Chondrocyte (in vitro differentiated cells): ENCODE results near the gene SLC7A6OS. TPM values are rescaled to one million over a fixed set of nuclear protein-coding genes. Genes with fewer than 3 reads are reported as not detected.

Experiments used
- DNase-seq: peaks from one replicate; pipeline ENCODE4 v3.0.0; 2021; ENCODE audit warnings: mixed read lengths, low spot score
- H3K27ac Mint-ChIP-seq: one replicate; pipeline ENCODE4 v1.8.0; 2021; ENCODE audit warnings: mild to moderate bottlenecking, moderate library complexity, mixed read lengths; ENCODE audit not compliant: unreplicated experiment
- H3K27me3 Mint-ChIP-seq: 2 replicates; pipeline ENCODE4 v1.8.0; 2021; ENCODE audit warnings: low read depth, mixed read lengths
- H3K36me3 Mint-ChIP-seq: 2 replicates; pipeline ENCODE4 v1.8.0; 2021; ENCODE audit warnings: low read depth, mixed read lengths
- H3K4me1 Mint-ChIP-seq: 2 replicates; pipeline ENCODE4 v1.8.0; 2021; ENCODE audit warnings: low read depth, mild to moderate bottlenecking, mixed read lengths
- H3K4me3 Mint-ChIP-seq: one replicate; pipeline ENCODE4 v1.8.0; 2021; ENCODE audit warnings: mild to moderate bottlenecking, moderate library complexity, mixed read lengths; ENCODE audit not compliant: unreplicated experiment
- H3K9me3 Mint-ChIP-seq: 2 replicates; pipeline ENCODE4 v1.8.0; 2021; ENCODE audit warnings: low read depth, mixed read lengths
- CTCF ChIP-seq: fragments of 200-600 bp; sonication (generic); IDR thresholded peaks from 2 replicates; pipeline ENCODE4 v1.5.0; 2021; ENCODE audit warnings: antibody characterized with exemption, mild to moderate bottlenecking, moderate library complexity
- total RNA-seq: library from RNA; stranded (reverse); gene quantifications from 3 replicates; pipeline ENCODE4 v1.2.1, GENCODE V29; 2021

Gene SLC7A6OS
- total RNA-seq, 1 donor from 2014 or later: 9.5 TPM

- Mint-ChIP-seq H3K27ac (no peak overlapping the region), H3K27me3 (no peaks in the 10 kb centered on the region), H3K4me1 (no peaks in the 10 kb centered on the region), H3K9me3 (no peaks in the 10 kb centered on the region), H3K4me3 (no peak overlapping the region), H3K36me3 (peaks cover 39% of the 10 kb centered on the region)
- TF ChIP-seq CTCF: no peak
- DNase-seq: peak; percentile 51
These were observed 32.4 kb upstream of the SLC7A6OS start for GRCh38 chr16:68343137-68343536.

DNA sequence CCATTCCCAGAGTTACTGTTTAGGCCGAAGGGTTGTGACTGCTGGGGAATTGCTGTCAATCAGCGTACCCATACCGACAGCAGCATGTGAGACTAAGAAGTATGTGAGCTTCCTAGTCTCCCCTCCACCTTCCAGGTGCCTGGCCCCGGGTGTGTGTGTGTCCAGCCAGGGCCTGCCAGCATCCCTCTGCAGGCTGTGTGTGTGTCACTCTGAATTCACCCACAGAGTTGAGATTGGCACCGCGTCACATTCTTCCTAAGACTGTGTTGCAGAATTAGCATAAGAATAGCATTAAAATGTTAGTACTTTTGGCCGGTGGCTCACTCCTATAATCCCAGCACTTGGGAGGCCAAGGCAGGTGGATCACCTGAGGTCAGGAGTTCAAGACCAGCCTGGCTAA, 31.9 kb upstream of the SLC7A6OS start:
- no peak for TF ChIP-seq CTCF
- Mint-ChIP-seq H3K4me3 (no peak overlapping the region), H3K36me3 (peaks cover 41% of the 10 kb centered on the region), H3K4me1 (no peaks in the 10 kb centered on the region), H3K27me3 (no peaks in the 10 kb centered on the region), H3K27ac (no peak overlapping the region), H3K9me3 (no peaks in the 10 kb centered on the region)
- DNase-seq: peak; percentile 43

- no peaks in the 10 kb centered on the region for H3K27me3 Mint-ChIP-seq
- DNase-seq: peak; percentile 59
- peaks cover 39% of the 10 kb centered on the region for H3K36me3 Mint-ChIP-seq
- no peak overlapping the region for H3K4me3 Mint-ChIP-seq
- no peak for TF ChIP-seq CTCF
- no peaks in the 10 kb centered on the region for H3K9me3 Mint-ChIP-seq
- H3K4me1 Mint-ChIP-seq: peaks cover 2% of the 10 kb centered on the region
- H3K27ac Mint-ChIP-seq: no peak overlapping the region
These were observed 28.5 kb upstream of the SLC7A6OS start for GRCh38 chr16:68339214-68339613.

- Mint-ChIP-seq H3K4me3 (no peak overlapping the region), H3K27me3 (no peaks in the 10 kb centered on the region), H3K9me3 (no peaks in the 10 kb centered on the region), H3K36me3 (peaks cover 41% of the 10 kb centered on the region), H3K27ac (no peak overlapping the region), H3K4me1 (peaks cover 6% of the 10 kb centered on the region)
- no peak for TF ChIP-seq CTCF
- no peak for DNase-seq
These were observed 27.8 kb upstream of the SLC7A6OS start for GRCh38 chr16:68338326-68339119.

GRCh38 chr16:68335175-68335574, 24.4 kb upstream of the SLC7A6OS start:
- H3K4me3 Mint-ChIP-seq: no peak overlapping the region
- no peaks in the 10 kb centered on the region for H3K9me3 Mint-ChIP-seq
- no peak for TF ChIP-seq CTCF
- peaks cover 28% of the 10 kb centered on the region for H3K36me3 Mint-ChIP-seq
- H3K27ac Mint-ChIP-seq: no peak overlapping the region
- H3K27me3 Mint-ChIP-seq: no peaks in the 10 kb centered on the region
- H3K4me1 Mint-ChIP-seq: peaks cover 18% of the 10 kb centered on the region
- DNase-seq: no peak
